Bone marrow (tissue), 2 donors: Measurements from ENCODE around the gene DMAC2.
"Not testable (repeated sequence)": the region's sequence is repeated elsewhere in the genome, so short reads cannot be mapped to it uniquely, and the experiment has no call there.

Experiments
- DNase-seq, 2 donors: peaks; one replicate each; lab custom pipeline; 2025; lab: John Stamatoyannopoulos, UW

DMAC2 gene

GRCh38 chr19:41439441-41440222 is at the start of gene DMAC2:
DMAC2 (minus strand) TSS chr19:41439912; CDS start chr19:41439899, 13 bp downstream.
- peak; percentile 89 to 95 for DNase-seq

DNA sequence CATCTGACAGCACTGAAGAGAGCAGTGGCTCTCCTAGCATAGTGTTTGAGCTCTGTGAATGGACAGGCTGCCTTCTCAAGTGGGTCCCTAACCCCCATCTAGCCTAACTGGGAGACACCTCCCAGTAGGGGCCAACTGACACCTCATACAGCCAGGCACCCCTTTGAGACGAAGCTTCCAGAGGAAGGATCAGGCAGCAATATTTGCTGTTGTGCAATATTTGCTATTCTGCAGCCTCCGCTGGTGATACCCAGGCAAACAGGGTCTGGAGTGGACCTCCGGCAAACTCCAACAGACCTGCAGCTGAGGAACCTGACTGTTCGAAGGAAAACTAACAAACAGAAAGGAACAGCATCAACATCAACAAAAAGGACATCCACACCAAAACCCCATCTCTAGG is 47.2 kb upstream of the DMAC2 start:
- DNase-seq = not testable (repeated sequence)

DNA sequence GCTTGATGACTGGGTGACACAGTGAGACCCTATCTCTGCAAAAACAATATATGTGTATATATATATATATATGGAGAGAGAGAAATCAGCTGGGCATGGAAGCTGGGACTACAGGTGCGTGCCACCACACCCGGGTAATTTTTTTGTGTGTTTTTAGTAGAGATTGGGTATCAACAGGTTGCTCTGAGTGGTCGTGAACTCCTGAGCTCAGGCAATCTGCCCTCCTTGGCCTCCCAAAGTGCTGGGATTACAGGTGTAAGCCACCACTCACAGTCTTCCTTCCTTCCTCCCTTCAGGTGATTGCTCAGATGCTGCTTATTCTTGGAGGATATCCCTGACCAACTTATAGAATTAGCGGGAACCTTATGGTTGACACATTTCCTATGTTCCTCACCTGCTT is 45.1 kb upstream of the DMAC2 start:
- DNase-seq = no peak

- DNase-seq = no peak
Observed at GRCh38 chr19:41480336-41480735, 40.6 kb upstream of the DMAC2 start.

DNA sequence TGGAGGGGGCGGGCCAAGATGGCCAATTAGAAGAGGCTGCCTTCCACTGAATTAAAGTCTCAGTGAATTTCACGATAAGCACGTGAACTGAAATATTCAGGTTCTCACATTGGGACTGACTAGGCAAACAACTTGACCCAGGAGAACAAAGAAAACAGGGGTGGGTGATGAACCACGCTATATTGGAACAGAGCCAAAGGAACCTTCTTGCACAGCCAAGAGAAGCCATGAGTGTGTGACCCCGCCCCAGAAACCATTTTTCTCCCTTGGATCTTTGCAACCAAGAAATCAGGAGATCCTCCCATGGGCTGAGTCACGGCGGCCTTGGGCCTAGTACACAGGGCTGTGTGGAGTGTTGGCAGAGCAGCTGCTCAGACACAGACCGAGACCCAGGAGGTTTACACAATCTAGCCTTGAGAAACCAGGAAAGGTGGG is 40.1 kb upstream of the DMAC2 start:
- no peak for DNase-seq

DNA sequence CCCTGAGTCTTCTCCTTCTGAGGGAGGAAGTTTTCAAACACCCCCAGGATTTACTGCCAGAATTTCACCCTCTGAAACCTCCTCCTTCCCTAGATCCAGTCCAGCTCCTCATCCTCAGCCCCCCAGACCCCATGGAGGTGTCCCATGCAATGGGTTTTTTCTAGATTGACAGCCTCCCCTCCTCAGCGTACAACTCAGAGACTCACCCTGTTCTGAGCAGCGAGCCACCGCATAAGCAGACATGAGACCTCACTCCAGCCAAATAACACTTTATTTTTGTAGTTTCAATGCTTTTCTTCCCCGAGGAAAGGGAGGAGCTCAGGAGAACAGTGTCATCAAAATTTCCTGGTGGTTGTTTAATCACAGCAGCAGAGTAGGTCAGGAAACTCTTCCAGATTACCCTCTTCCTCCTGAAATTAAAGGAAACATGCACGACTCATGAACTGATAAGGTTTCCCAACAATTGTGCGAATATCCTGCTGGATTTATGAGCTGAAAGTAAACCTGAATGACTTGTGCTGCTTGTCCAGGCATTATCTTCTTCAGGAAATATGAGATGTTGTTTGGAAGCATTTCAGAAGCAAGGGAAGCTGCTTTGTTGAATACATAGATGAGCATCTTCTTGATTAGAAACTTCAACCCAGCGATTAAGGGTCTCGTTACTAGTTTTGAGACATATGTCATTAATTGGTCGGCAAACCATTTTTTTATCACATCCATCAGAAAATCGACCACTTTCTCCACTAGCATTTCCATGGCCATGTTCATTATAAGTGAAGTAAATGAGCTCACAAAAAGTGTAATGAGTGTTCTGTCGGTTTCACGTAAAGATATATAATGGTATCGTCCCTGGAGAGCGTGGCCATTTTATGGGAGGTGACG is 39.4 kb upstream of the DMAC2 start:
- no peak for DNase-seq

- DNase-seq = no peak
Observed at GRCh38 chr19:41478171-41478570, 38.5 kb upstream of the DMAC2 start.

DNA sequence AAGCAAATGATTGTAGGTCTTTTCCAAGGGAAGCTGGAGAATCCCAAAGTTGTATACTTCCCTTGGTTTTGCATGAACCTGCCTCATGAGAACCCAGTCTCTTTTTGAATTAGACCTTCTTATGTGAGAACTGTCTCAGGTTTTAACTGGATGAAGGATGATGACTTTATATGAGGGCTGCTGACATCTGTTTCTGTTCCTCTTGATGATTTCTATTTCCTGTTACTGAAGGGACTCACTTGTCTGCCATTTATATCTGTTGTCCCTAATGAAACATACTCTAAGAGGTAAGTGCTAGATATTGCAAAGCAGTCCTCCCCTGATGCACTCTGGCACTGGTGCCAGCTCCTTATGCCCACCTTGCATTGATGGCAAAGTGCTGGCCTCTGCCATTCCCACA is 36.9 kb upstream of the DMAC2 start:
- no peak for DNase-seq

DNA sequence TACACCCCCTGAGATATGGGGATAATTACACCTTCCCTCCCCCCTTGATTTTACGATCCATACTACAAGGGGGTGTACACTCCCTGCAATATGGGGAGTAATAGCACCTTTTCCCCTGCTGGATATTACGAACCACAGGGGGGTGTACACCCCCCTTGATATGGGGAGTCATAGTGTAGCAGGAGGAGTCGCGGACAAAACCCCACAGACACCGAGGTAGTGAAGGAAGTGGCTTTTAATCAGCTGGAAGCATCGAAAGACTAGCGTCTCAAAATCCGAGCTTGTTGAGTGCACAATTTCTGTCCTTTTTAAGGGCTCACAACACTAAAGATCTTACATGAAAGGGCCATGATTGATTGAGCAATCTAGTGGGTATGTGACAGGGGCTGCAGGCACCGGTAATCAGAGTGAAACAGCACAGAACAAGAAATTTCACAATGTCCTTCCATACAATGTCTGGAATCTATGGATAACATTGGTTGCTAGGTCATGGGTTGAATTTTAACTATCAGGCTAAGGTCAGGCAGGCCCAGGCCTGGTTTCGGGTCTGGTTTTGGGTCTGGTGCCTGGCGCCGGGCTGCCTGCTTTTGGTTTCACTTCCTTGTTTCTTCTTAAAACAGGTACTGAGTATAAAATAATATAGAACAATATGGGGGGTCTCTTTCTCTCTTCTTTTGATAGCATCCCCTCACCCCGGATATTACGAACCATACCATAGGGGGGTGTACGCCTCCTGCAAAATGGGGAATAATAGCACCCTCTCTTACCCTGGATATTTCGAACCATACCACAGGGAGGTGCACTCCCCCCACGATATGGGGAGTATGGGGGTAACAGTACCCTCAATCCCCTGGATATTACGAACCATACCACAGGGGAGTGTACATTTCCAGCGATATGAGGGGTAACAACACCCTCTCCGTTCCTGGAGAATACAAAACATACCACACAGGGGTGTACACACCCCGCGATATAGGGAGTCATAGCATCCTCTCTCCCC is 23.8 kb upstream of the DMAC2 start:
- not testable (repeated sequence) for DNase-seq

DNA sequence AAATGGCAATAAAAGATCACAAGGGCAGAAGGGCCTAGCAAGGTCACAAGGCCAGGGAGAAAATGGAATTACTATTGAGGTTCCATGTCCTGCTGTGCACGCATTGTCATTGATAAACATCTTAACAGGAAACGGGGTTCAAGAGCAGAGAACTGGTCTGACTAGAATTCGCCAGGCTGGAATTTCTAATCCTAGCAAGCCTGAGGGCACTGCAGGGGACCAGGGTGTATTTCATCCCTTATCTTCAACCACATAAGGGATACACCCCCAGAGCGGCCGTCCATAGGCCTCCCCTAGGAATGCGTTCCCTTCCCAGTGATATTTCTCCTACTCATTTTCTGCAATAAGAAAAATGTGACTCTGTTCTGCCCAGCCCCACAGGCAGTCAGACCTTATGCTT is 22.8 kb upstream of the DMAC2 start:
- no peak for DNase-seq

DNA sequence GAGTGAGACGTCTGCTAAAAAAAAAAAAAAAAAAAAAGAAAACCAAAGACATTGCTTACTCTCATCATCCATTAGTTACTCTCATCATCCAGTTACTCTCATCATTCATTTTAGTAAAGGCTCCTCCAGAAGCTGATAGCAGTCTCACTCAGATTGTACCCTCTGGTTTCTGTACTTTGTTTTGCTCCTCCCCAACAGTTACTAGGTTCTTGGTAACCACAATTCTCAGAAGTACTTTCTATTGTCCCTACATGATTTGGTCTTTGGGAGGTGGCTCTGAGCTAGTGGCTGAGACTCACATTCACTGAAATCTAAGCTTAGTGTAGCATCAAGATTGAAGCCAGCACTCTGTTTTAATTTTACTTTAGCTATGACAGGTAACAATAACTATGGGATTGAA is 17.5 kb upstream of the DMAC2 start:
- DNase-seq = no peak

- no peak for DNase-seq
Observed at GRCh38 chr19:41456342-41456918, 16.7 kb upstream of the DMAC2 start.

DNA sequence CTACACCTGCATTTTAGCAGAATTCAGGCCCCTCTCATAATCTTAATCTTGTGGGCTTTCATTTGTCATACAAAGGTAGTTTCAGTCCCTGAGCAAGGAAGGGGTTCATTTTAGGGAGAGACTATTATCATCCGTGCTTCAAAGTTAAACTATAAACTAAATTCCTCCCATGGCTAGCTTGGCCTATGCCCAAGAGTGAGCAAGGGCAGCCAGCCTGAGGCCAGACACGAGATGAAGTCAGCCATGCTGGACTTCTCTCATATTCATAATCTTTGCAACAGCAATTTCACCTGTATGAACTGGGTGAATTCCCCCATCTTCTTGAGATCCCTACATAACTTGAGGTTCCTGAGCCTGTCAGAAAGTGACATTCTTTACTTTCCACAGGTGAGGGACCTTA is 16.2 kb upstream of the DMAC2 start:
- DNase-seq = no peak

DNA sequence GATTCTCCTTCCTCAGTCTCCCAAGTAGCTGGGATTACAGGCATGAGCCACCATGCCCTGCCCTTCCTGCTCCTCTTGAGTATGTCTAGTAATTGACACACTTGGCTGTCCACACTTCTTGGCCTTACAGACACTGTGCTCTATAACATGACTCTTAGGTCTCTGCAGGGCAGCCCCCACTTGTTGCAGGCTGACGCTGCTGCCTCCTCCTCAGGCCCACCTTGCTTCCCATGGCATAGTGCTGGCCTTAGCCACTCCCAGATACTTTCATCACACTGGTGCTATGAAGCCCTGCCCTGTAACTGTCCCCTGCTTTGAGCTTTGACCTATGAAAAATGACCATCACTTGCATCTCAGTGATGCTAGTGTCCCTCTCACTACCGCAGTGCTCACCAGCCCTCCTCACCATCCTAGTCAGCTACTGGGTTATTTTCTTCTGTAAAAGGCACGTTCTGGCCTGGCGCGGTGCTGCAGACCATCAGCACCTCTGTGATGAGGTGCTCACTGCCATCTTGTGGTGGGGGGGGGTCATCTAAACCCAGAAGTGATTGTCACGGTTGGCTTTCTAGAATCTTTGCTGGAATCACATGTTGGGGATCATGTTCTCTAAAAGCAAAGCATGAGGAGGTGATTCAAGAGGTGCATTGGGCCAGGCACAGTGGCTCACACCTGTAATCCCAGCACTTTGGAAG is 13.0 kb upstream of the DMAC2 start:
- DNase-seq = no peak

DNA sequence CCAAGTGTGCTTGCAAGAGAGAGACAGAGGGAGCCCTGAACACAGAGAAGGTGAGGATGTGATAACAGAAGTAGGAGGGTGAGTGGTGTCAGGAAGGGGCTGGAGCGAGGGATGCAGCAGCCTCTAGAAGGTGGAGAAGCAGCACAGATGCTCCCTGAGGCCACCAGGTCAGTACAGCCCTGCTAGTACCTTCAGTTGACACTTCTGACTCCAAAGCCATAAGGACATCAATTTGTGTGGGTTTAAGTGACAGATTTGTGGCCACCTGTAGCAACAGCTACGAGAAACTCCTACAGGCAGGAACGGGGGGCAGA is 10.1 kb upstream of the DMAC2 start:
- no peak for DNase-seq

DNA sequence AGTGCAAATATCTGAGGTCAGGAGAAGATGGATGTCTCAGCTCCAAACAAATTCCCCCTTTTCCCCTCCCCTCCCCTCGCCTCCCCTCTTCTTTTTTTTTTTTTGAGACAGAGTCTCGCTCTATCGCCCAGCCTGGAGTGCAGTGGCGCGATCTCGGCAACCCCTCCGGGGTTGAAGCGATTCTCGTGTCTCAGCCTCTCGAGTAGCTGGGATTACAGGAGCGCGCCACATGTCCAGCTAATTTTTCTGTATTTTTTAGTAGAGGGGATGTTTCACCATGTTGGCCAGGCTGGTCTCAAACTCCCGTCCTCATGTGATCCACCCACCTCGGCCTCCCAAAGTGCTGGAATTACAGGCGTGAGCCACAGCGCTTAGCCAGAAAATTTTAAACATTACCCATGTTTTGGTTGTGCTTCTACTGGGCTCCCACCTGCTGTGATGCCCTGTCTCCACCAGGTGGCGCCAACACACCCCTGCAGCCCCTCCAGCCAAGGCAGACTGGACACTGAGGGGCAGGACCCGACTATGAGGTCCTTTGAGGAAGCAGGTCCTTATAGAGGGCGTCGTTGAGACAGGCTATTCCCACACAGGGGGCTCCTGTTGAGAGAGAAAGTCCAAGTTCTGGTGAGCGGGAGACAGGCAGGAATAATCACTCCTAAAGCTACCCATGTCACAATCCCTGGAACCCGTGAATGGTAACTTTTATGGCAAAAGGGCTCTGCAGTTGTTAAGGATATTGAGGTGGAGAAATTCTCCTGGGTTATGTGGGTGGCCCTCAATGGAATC is 9.6 kb upstream of the DMAC2 start:
- DNase-seq = peak in 1 of 2 donors; percentile 47

- DNase-seq = no peak
Observed at GRCh38 chr19:41447732-41448332, 8.1 kb upstream of the DMAC2 start.

DNA sequence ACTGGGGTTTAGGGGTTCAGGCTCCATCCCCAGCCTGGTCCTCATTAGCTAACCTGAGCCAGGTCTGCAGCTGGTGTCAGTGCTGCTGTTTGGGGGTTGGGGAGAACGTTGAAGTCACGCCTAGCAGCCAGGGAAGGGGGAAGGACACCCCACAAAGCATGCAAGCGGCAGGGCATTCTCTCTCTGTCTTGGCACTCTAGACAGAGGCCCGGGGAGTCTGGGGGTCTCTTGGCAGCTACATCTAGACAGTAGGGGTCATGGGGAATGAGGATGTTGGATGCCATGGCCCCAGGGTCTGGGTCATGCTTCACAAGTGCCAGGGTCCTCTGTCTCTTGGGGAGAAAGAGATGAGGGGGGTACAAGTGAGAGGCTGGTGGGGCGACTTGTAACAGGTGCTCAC is 5.9 kb upstream of the DMAC2 start:
- no peak for DNase-seq

DNA sequence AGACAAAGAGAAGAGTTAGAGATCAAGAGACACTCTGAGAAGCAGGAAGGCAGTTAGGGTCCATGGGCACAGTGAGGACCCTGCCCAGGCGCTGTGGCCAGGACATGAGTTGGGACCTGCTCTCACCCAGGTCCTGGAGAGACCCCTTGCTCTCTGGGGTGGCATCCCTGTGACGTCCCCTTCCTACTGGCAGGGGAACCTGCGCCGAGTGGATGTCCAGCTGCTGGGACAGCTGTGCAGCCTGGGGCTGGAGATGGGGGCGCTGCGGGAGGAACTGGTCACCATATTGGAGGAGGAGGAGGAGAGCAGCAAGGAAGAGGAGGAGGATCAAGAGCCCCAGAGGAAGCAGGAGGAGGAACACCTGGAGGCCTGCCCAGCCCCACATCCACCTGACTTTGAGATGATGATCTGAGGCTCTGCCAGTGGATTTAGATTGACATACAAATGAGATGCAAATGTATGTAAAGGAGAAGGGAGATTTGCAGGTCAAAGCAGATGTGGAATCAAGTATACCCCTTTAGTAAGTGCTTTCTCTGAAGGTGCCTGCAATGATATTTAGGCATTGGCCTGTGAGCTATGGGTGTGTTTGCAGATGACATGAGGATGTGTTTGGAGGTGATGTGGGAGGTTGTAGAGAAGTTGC is 4.2 kb upstream of the DMAC2 start:
- no peak for DNase-seq
